PFSK-1 (cell line): Measurements from ENCODE around the gene SPDEF.

Experiments used
- POLR2AphosphoS5 ChIP-seq: IDR thresholded peaks from 2 replicates; pipeline ENCODE4 v1.6.1; 2012; ENCODE audit warnings: low read depth, mild to moderate bottlenecking, control low read depth, low read length, moderate library complexity
- TAF1 ChIP-seq: IDR thresholded peaks from 2 replicates; pipeline ENCODE4 v1.6.1; 2012; ENCODE audit warnings: low read length, control low read depth, borderline replicate concordance; ENCODE audit not compliant: insufficient read depth

GRCh38 chr6:34517461-34517881 lies 38.7 kb downstream of the SPDEF start:
- TF ChIP-seq TAF1 (no peak), POLR2AphosphoS5 (no peak)
